ENCODE data around the gene TCERG1L.

DNA sequence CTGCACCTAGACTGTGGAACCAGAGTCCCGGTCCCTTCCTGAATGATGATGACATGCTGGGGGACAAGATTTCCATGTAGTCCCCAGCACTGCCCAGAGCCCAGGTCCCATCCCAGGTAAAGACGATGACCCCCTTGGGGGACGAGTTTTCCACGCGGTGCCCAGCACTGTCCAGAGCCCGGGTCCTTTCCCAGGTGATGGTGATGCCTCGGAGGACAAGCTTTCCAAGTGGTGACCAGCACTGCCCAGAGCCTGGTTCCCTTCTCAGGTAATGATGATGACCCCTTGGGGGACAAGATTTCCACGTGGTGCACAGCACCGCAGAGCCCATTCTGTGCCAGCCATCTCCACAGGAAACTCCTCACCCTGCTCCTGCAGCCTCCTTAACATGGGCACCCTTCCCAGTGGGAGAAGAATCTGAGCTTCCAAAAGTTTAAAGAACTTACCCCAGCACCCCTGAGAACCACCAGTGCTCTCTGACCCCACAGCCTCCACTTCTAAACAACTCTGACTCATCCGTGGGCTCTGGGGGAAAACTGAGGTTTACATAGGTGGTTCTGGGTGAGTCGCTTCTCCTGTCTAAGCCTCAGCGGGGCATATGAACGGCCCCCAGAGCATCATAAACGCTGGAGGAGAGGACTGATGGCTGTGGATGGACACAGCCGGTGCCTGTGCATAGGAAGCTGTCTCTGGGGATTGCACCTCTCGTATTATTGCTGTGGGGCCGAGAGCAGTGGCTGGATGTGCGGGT, 233.2 kb downstream of the TCERG1L start:
- TF ChIP-seq, protein P1, sequence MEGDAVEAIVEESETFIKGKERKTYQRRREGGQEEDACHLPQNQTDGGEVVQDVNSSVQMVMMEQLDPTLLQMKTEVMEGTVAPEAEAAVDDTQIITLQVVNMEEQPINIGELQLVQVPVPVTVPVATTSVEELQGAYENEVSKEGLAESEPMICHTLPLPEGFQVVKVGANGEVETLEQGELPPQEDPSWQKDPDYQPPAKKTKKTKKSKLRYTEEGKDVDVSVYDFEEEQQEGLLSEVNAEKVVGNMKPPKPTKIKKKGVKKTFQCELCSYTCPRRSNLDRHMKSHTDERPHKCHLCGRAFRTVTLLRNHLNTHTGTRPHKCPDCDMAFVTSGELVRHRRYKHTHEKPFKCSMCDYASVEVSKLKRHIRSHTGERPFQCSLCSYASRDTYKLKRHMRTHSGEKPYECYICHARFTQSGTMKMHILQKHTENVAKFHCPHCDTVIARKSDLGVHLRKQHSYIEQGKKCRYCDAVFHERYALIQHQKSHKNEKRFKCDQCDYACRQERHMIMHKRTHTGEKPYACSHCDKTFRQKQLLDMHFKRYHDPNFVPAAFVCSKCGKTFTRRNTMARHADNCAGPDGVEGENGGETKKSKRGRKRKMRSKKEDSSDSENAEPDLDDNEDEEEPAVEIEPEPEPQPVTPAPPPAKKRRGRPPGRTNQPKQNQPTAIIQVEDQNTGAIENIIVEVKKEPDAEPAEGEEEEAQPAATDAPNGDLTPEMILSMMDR (IDR thresholded peaks at IDR 0.05; ENCODE audit: insufficient read depth, low read length) = no peak
- no peak for TF ChIP-seq POLR2AphosphoS5 (IDR thresholded peaks at IDR 0.05; ENCODE audit: low read depth)
- TF ChIP-seq GABPA (IDR thresholded peaks at IDR 0.05; ENCODE audit: low read depth) = no peak
- no peak for TF ChIP-seq SPI1 (IDR thresholded peaks at IDR 0.05; ENCODE audit: borderline replicate concordance, low read depth)
